ENCODE measurements around the gene CACNA1F.

DNA sequence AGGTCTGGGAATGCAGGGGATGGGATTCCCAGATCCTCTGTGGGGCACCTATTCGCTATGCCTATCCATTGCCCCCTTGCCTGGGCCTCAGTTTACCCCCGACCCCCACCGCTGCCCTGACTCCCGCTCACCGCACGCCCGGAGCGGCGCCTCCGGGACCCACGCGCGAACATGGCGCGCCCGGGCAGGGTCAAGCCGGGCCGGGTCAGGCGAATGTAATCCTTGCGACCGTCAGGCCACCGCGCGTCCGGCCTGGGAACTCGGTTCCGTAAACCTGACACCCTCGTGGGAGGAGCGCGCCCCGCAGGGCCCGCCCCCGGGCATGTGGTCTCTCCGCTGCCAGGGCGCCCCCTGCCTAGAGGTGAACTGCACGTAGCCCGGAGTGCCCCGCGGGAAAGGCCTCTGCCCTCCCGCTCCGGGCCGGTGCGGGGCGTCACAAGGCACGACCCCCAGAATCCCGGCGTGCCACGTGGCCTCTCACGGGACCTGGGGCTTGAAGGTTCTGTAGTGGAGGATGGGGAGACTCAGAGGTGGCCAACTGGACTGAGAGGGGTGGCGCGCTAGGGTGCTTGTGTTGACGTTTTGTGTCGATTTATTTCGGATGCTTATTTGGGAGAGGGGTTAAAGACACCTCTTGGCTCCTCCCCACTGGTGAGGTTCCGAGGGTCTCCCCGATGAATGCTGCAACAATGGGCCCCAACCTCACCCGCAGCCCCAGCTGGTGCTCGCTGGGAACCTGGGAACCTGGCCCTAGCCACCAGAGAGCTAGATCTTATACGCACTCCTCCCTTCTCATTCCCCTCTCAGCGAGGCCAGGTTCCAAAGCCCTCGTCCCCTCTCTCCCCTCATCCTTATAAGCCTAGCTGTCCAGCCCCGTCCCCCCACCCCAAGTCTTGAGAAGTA lies 46.8 kb downstream of the CACNA1F start, which contains the start of gene PRICKLE3:
- TF ChIP-seq, protein P1, sequence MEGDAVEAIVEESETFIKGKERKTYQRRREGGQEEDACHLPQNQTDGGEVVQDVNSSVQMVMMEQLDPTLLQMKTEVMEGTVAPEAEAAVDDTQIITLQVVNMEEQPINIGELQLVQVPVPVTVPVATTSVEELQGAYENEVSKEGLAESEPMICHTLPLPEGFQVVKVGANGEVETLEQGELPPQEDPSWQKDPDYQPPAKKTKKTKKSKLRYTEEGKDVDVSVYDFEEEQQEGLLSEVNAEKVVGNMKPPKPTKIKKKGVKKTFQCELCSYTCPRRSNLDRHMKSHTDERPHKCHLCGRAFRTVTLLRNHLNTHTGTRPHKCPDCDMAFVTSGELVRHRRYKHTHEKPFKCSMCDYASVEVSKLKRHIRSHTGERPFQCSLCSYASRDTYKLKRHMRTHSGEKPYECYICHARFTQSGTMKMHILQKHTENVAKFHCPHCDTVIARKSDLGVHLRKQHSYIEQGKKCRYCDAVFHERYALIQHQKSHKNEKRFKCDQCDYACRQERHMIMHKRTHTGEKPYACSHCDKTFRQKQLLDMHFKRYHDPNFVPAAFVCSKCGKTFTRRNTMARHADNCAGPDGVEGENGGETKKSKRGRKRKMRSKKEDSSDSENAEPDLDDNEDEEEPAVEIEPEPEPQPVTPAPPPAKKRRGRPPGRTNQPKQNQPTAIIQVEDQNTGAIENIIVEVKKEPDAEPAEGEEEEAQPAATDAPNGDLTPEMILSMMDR (IDR thresholded peaks at IDR 0.05; ENCODE audit: low read length), result peak; percentile 66
- TF ChIP-seq EZH2 (IDR thresholded peaks at IDR 0.05; ENCODE audit: borderline replicate concordance, low read length), result no peak

All from OCI-LY1 (cell line).